OCI-LY7 (cell line): ENCODE data around the gene NDOR1.

Experiments used
- CTCF ChIP-seq: fragments of 200-600 bp; sonication (generic); conservative IDR thresholded peaks from 2 replicates; pipeline ENCODE4 v1.5.1; 2014; ENCODE audit warnings: mild to moderate bottlenecking, antibody characterized with exemption, low read length, moderate library complexity, mixed read lengths
- EZH2phosphoT487 ChIP-seq: fragments of 200-600 bp; sonication (generic); IDR thresholded peaks from 2 replicates; pipeline ENCODE4 v1.6.1; 2018; ENCODE audit warnings: low read depth, borderline replicate concordance, mild to moderate bottlenecking, mixed run types, antibody characterized with exemption, low read length, moderate library complexity, mixed read lengths

- TF ChIP-seq CTCF (no peak), EZH2phosphoT487 (no peak)
Measured at GRCh38 chr9:137215196-137215986, 9.9 kb downstream of the NDOR1 start.
